Measurements from ENCODE around the gene GDAP1L1. TPM values are rescaled to one million over a fixed set of nuclear protein-coding genes. Genes with fewer than 3 reads are reported as not detected.

GDAP1L1 gene
- 0.08 TPM in 1 of 2 replicates, not detected in the other for total RNA-seq (2014; rRNA removed; shearing (Covaris generic))

- DNase-seq (ENCODE audit: low spot score) = no peak
Observed at GRCh38 chr20:44247131-44247571, at the start of gene GDAP1L1. TSS of gene GDAP1L1 (plus strand) at chr20:44247308. CDS start at chr20:44247335, 27 bp downstream.

- no peak for DNase-seq (ENCODE audit: low spot score)
Observed at GRCh38 chr20:44198872-44199271, 48.2 kb upstream of the GDAP1L1 start.

GRCh38 chr20:44199877-44200276, 47.2 kb upstream of the GDAP1L1 start:
- no peak for DNase-seq (ENCODE audit: low spot score)

- DNase-seq (ENCODE audit: low spot score) = no peak
Observed at GRCh38 chr20:44200371-44200770, 46.7 kb upstream of the GDAP1L1 start.

GRCh38 chr20:44200983-44201382, 46.1 kb upstream of the GDAP1L1 start:
- DNase-seq (ENCODE audit: low spot score) = no peak

- DNase-seq (ENCODE audit: low spot score) = no peak
Observed at GRCh38 chr20:44203161-44203560, 43.9 kb upstream of the GDAP1L1 start.

GRCh38 chr20:44204156-44204831, 42.8 kb upstream of the GDAP1L1 start:
- peak; percentile 93 for DNase-seq (ENCODE audit: low spot score)

- no peak for DNase-seq (ENCODE audit: low spot score)
Observed at GRCh38 chr20:44204832-44205215, 42.3 kb upstream of the GDAP1L1 start.

- DNase-seq (ENCODE audit: low spot score) = no peak
Observed at GRCh38 chr20:44206132-44206531, 41.0 kb upstream of the GDAP1L1 start.

GRCh38 chr20:44207126-44207723, 39.9 kb upstream of the GDAP1L1 start:
- DNase-seq (ENCODE audit: low spot score) = no peak

- DNase-seq (ENCODE audit: low spot score) = no peak
Observed at GRCh38 chr20:44208165-44208564, 38.9 kb upstream of the GDAP1L1 start.

GRCh38 chr20:44208770-44209169, 38.3 kb upstream of the GDAP1L1 start:
- DNase-seq (ENCODE audit: low spot score) = no peak

- no peak for DNase-seq (ENCODE audit: low spot score)
Observed at GRCh38 chr20:44209686-44210405, 37.3 kb upstream of the GDAP1L1 start.

GRCh38 chr20:44210406-44211176, 36.5 kb upstream of the GDAP1L1 start, which contains the start of gene OSER1:
TSS of gene OSER1 (minus strand) at chr20:44210771. CDS start at chr20:44206957, 3,814 bp downstream.
- peak; percentile 97 for DNase-seq (ENCODE audit: low spot score)

- no peak for DNase-seq (ENCODE audit: low spot score)
Observed at GRCh38 chr20:44211177-44212039, 35.7 kb upstream of the GDAP1L1 start.

GRCh38 chr20:44212792-44213191, 34.3 kb upstream of the GDAP1L1 start:
- no peak for DNase-seq (ENCODE audit: low spot score)

GRCh38 chr20:44215125-44215524, 32.0 kb upstream of the GDAP1L1 start:
- DNase-seq (ENCODE audit: low spot score) = peak; percentile 62

GRCh38 chr20:44217342-44218092, 29.6 kb upstream of the GDAP1L1 start:
- DNase-seq (ENCODE audit: low spot score) = peak; percentile 60

- no peak for DNase-seq (ENCODE audit: low spot score)
Observed at GRCh38 chr20:44218446-44218845, 28.7 kb upstream of the GDAP1L1 start.

- DNase-seq (ENCODE audit: low spot score) = no peak
Observed at GRCh38 chr20:44219170-44219730, 27.9 kb upstream of the GDAP1L1 start.
